Activated CD8-positive, alpha-beta T cell treated with anti-CD3 and anti-CD28 coated beads for 36 hours (primary cell): Measurements from ENCODE around the gene NTRK1. TPM values are rescaled to one million over a fixed set of nuclear protein-coding genes. Genes with fewer than 3 reads are reported as not detected.

ENCODE experiments used
- ATAC-seq: fragments of 200-7000 bp; cut with Tn5 transposase; one replicate; pipeline ENCODE4 v1.10.0; 2021; ENCODE audit warnings: mild to moderate bottlenecking, moderate library complexity
- CTCF ChIA-PET: fragments of 350-600 bp; sonication (Branson Sonifier 250); formaldehyde crosslinking; loops from one replicate; lab custom pipeline; 2021; ENCODE audit warnings: antibody characterized with exemption; lab: Charles Lee
- POLR2A ChIA-PET: fragments of 350-600 bp; sonication (Branson Sonifier 250); formaldehyde crosslinking; loops from one replicate; lab custom pipeline; 2021; ENCODE audit warnings: antibody characterized with exemption; lab: Charles Lee
- DNase-seq: peaks from one replicate; pipeline ENCODE4 v3.0.0-alpha.2; 2020
- H3K27ac Mint-ChIP-seq: one replicate; pipeline ENCODE4 v1.8.0; 2021; ENCODE audit warnings: mild to moderate bottlenecking, mixed read lengths
- H3K27me3 Mint-ChIP-seq: one replicate; pipeline ENCODE4 v1.8.0; 2021; ENCODE audit warnings: mixed read lengths
- H3K36me3 Mint-ChIP-seq: one replicate; pipeline ENCODE4 v1.8.0; 2021; ENCODE audit warnings: low read depth, mixed read lengths
- H3K4me1 Mint-ChIP-seq: one replicate; pipeline ENCODE4 v1.8.0; 2021; ENCODE audit warnings: low read depth, mixed read lengths
- H3K4me3 Mint-ChIP-seq: one replicate; pipeline ENCODE4 v1.8.0; 2021; ENCODE audit warnings: mild to moderate bottlenecking, moderate library complexity, mixed read lengths
- H3K9me3 Mint-ChIP-seq: one replicate; pipeline ENCODE4 v1.8.0; 2021; ENCODE audit warnings: mixed read lengths
- intact Hi-C: fragments of 100-400 bp; cut with micrococcal nuclease; formaldehyde crosslinking; loops from one replicate; pipeline ENCODE4 v1.10.0; 2022
- total RNA-seq, 2 experiments: library from RNA; stranded (reverse); gene quantifications; one replicate each; pipeline ENCODE4 v1.2.3, GENCODE V29; 2021
- TF ChIP-seq, protein P1 (sequence below): fragments of 200-600 bp; IDR thresholded peaks from one replicate; pipeline ENCODE4 v1.8.0; 2022; ENCODE audit warnings: antibody characterized with exemption, mild to moderate bottlenecking

Gene NTRK1
- total RNA-seq, 2 experiments from 2014 or later = 23.5 to 25.9 TPM

DNA sequence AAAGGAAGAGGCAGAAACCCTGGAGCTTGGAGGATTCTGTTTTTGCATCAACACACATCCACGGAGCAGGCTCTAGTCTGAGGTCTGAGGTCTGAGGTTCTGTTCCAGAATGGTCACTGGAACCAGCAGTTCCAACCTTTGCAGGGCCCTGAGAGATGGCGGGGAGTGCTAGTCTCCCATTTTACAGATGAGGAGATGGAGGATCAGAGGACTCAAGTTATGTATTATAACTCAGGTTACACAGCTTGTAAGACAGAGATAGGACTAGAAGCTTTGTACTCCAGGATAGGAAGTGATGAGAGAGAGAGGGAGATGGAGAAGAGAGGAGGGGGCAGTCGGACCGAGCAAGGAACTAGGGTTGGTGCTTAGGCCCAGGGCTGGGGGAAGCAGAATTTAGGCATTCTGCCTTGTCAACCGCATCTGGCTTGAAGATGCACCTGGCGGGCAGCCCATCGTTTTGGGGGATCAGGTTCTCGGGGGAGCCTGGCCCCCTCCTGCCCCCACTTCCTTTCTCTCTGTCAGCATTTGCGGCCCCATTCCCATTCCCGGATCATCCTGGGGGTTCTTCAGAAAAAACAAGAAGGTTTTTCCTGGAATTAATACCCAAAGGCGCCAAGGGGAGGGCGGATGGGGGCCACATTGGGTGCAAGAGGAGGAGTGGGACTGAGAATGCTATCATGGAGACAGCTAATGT lies 38.5 kb downstream of the NTRK1 start:
- POLR2A ChIA-PET = interaction anchor here (1.0 kb wide), 1 partner anchor 93 kb away, joined by 3 read pairs; no protein-coding TSS in a partner anchor
- ATAC-seq = no peak
- no peak for DNase-seq
- intact Hi-C loops = loop anchor here (10.0 kb wide), 1 partner anchor 214 kb away; no protein-coding TSS in a partner anchor
- peaks cover 4% of the 10 kb centered on the region for H3K4me1 Mint-ChIP-seq
- H3K9me3 Mint-ChIP-seq = no peaks in the 10 kb centered on the region
- H3K4me3 Mint-ChIP-seq = no peak overlapping the region
- no peaks in the 10 kb centered on the region for H3K36me3 Mint-ChIP-seq
- no peak overlapping the region for H3K27ac Mint-ChIP-seq
- H3K27me3 Mint-ChIP-seq = peaks cover 14% of the 10 kb centered on the region
- TF ChIP-seq, protein P1, sequence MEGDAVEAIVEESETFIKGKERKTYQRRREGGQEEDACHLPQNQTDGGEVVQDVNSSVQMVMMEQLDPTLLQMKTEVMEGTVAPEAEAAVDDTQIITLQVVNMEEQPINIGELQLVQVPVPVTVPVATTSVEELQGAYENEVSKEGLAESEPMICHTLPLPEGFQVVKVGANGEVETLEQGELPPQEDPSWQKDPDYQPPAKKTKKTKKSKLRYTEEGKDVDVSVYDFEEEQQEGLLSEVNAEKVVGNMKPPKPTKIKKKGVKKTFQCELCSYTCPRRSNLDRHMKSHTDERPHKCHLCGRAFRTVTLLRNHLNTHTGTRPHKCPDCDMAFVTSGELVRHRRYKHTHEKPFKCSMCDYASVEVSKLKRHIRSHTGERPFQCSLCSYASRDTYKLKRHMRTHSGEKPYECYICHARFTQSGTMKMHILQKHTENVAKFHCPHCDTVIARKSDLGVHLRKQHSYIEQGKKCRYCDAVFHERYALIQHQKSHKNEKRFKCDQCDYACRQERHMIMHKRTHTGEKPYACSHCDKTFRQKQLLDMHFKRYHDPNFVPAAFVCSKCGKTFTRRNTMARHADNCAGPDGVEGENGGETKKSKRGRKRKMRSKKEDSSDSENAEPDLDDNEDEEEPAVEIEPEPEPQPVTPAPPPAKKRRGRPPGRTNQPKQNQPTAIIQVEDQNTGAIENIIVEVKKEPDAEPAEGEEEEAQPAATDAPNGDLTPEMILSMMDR = no peak
- CTCF ChIA-PET = interaction anchor here (0.8 to 3.3 kb wide), 9 partner anchors 9 to 193 kb away, joined by 3 to 13 read pairs (median 4); partner anchors contain the start of genes LRRC71 and NTRK1

DNA sequence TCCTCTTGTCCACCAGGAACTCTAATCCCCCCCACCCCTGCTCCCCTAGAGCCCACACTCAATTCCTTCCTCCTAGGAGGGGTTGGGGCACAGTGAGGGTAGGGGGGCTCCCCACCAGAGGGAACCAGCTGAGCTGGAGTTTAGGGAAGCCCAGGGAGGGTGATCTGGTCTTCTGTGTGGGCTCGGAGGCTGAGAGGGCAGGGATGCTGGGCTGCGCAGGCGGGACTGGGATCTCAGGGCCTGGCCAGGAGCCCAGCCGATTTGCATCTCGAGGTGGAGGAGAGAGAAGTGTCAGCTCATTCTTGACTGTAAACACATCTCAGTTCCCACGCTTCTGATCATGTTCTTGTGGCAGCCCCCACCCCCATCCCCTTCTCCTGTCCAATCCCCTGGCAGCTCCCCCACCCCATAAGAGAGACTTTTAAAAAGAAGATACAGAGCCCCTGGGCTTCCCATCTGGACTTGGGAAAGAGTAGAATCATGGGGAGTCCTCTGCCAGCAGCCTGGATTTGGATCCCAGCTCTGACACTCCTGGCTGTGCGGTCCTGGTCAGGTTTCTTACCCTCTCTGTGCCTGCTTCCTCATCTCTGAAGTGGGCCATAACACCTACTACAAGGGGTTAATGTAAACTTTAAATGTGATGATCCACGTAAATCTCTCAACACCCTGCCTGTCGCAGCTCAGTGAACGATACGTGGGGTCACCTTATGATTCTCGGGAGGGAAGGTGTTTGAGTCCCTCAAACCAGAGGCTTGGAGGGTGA lies 39.5 kb downstream of the NTRK1 start:
- Mint-ChIP-seq H3K27ac (no peak overlapping the region), H3K4me1 (peaks cover 4% of the 10 kb centered on the region), H3K4me3 (no peak overlapping the region), H3K36me3 (no peaks in the 10 kb centered on the region), H3K9me3 (no peaks in the 10 kb centered on the region), H3K27me3 (peaks cover 8% of the 10 kb centered on the region)
- TF ChIP-seq, protein P1 = no peak
- intact Hi-C loops = loop anchor here (10.0 kb wide), 1 partner anchor 215 kb away; no protein-coding TSS in a partner anchor
- CTCF ChIA-PET = interaction anchor here (0.8 to 3.3 kb wide), 7 partner anchors 9 to 28 kb away, joined by 3 to 13 read pairs (median 4); partner anchors contain the start of gene LRRC71
- POLR2A ChIA-PET = no interaction called here
- DNase-seq (no peak), ATAC-seq (no peak)

GRCh38 chr1:156900896-156901589 lies 40.4 kb downstream of the NTRK1 start:
- ChIA-PET POLR2A (no interaction called here), CTCF (interaction anchor here (0.8 to 1.4 kb wide), 5 partner anchors 8 to 27 kb away, joined by 3 to 5 read pairs (median 4); partner anchors contain the start of gene LRRC71)
- Mint-ChIP-seq H3K9me3 (no peaks in the 10 kb centered on the region), H3K27ac (no peak overlapping the region), H3K27me3 (peaks cover 14% of the 10 kb centered on the region), H3K36me3 (no peaks in the 10 kb centered on the region), H3K4me1 (peaks cover 4% of the 10 kb centered on the region), H3K4me3 (no peak overlapping the region)
- DNase-seq = no peak
- intact Hi-C loops = no loop called here
- TF ChIP-seq, protein P1 = no peak
- no peak for ATAC-seq

- POLR2A ChIA-PET = interaction anchor here (0.7 kb wide), 1 partner anchor 225 kb away, joined by 3 read pairs; no protein-coding TSS in a partner anchor
These were observed 40.9 kb downstream of the NTRK1 start for GRCh38 chr1:156901590-156901900.

More at GRCh38 chr1:156901590-156901900, 40.9 kb downstream of the NTRK1 start:
- H3K27ac Mint-ChIP-seq = no peak overlapping the region
- intact Hi-C loops = no loop called here
- ATAC-seq = no peak
- H3K27me3 Mint-ChIP-seq = peaks cover 14% of the 10 kb centered on the region
- H3K36me3 Mint-ChIP-seq = no peaks in the 10 kb centered on the region
- no peaks in the 10 kb centered on the region for H3K9me3 Mint-ChIP-seq
- no peak overlapping the region for H3K4me3 Mint-ChIP-seq
- H3K4me1 Mint-ChIP-seq = peaks cover 4% of the 10 kb centered on the region
- no peak for DNase-seq
- CTCF ChIA-PET = interaction anchor here (0.7 to 1.6 kb wide), 7 partner anchors 8 to 63 kb away, joined by 3 to 5 read pairs (median 4); partner anchors contain the start of gene LRRC71
- TF ChIP-seq, protein P1 = no peak
